Glutamatergic neuron (in vitro differentiated cells): ENCODE results near the gene EXPH5. TPM values are rescaled to one million over a fixed set of nuclear protein-coding genes. Genes with fewer than 3 reads are reported as not detected.

ENCODE experiments used
- DNase-seq: peaks from one replicate; pipeline ENCODE4 v3.0.0; 2022
- H3K27ac Mint-ChIP-seq: one replicate; pipeline ENCODE4 v1.8.0; 2020; ENCODE audit warnings: mild to moderate bottlenecking, mixed read lengths, inconsistent platforms; ENCODE audit not compliant: unreplicated experiment
- H3K27me3 Mint-ChIP-seq: one replicate; pipeline ENCODE4 v1.8.0; 2020; ENCODE audit warnings: mild to moderate bottlenecking, moderate library complexity, mixed read lengths, inconsistent platforms; ENCODE audit not compliant: unreplicated experiment
- H3K36me3 Mint-ChIP-seq: one replicate; pipeline ENCODE4 v1.8.0; 2020; ENCODE audit warnings: mild to moderate bottlenecking, mixed read lengths, inconsistent platforms; ENCODE audit not compliant: unreplicated experiment
- H3K4me1 Mint-ChIP-seq: one replicate; pipeline ENCODE4 v1.8.0; 2020; ENCODE audit warnings: mild to moderate bottlenecking, low read depth, mixed read lengths, inconsistent platforms; ENCODE audit not compliant: unreplicated experiment
- H3K4me3 Mint-ChIP-seq: one replicate; pipeline ENCODE4 v1.8.0; 2020; ENCODE audit warnings: mild to moderate bottlenecking, mixed read lengths, inconsistent platforms; ENCODE audit not compliant: unreplicated experiment
- H3K9me3 Mint-ChIP-seq: one replicate; pipeline ENCODE4 v1.8.0; 2020; ENCODE audit warnings: mild to moderate bottlenecking, moderate library complexity, mixed read lengths, inconsistent platforms; ENCODE audit not compliant: unreplicated experiment
- CTCF ChIP-seq: fragments of 200-600 bp; sonication (generic); IDR thresholded peaks from one replicate; pipeline ENCODE4 v1.5.0; 2021; ENCODE audit not compliant: partially characterized antibody, unreplicated experiment
- total RNA-seq: library from RNA; stranded (reverse); fragmentation: NEBNext Ultra II Directional; extraction: Animal tissue kit (Norgen Biotek cat#: 25700); gene quantifications from one replicate; pipeline ENCODE4 v1.2.1, GENCODE V29; 2021; ENCODE audit not compliant: unreplicated experiment

Gene EXPH5
- total RNA-seq, 1 donor from 2014 or later, result 0.44 TPM

DNA sequence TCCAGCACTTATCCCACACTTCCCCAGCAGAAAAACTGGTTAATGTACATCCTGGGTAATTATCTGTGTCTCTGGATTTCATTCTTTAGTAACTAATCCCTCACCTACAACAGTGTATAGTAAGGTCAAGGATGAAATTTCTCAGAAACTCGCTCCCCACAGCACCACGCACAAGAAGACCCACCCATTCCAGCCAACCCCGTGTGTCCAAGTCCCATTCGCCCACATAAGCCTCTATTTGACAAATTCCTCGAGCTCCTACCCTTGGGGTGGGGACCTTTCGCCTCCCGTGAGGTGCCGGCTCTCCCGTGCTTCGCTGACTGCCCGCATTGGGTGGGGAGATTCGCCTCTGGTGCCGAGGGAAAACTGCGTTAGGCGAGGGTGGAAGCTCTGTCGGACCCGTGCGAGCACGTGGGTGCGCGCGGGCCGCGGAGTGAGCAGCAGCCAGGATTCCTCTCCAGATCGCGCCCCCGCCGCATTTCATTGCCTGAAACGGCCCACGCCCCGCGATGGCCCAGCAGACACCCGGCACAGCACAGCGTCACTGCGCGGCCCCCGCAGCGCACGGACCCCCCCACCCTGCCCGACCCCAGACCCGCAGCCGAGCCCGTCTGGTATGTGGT is 866 bp downstream of the EXPH5 start:
- peaks cover 6% of the 10 kb centered on the region for H3K4me1 Mint-ChIP-seq
- H3K27ac Mint-ChIP-seq, result no peak overlapping the region
- DNase-seq, result peak; percentile 37
- peaks cover 2% of the 10 kb centered on the region for H3K27me3 Mint-ChIP-seq
- peaks cover 6% of the 10 kb centered on the region for H3K9me3 Mint-ChIP-seq
- peak overlapping the region; percentile 95 for H3K4me3 Mint-ChIP-seq
- no peak for TF ChIP-seq CTCF
- no peaks in the 10 kb centered on the region for H3K36me3 Mint-ChIP-seq

DNA sequence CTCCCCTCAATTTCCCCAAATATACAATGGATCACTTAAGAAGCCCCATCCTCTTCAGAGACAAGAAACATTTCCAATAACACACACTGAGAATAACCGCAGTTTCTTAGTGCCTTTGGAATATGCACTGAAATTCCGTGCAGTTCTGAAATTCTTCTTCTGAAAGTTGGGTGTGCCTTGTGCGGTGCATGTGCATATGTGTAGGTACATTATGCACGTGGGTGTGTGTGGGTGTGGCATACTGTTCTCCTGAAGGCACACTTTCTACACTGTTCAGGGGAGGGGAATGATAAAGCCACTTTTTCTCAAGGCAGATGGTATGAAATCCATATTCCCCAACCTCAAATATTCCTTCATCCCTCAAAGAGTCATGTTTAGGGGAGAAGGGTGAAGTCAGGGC is 1.7 kb downstream of the EXPH5 start:
- DNase-seq, result no peak
- H3K4me3 Mint-ChIP-seq, result peak overlapping the region; percentile 95
- no peak for TF ChIP-seq CTCF
- H3K36me3 Mint-ChIP-seq, result no peaks in the 10 kb centered on the region
- H3K27me3 Mint-ChIP-seq, result peaks cover 2% of the 10 kb centered on the region
- H3K4me1 Mint-ChIP-seq, result peaks cover 6% of the 10 kb centered on the region
- no peak overlapping the region for H3K27ac Mint-ChIP-seq
- peaks cover 6% of the 10 kb centered on the region for H3K9me3 Mint-ChIP-seq

DNA sequence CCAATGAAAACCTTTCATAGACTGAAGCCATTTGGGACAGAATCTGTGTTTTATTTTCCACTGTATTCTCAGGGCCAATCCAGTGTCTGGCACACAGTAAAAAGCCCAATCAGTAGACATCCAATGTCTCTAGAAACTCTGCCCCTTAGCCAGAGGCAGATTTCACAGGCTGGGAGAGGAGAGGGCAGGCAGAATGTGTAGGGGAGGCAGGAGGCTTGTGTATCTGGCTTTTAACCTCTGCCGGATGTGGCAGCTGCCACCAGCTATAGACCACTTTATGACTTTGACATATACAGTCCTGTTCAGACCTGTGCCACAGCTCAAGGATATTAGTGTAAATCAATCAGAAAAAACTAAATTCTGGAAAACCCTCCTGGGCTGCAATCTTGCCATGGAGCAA is 4.4 kb downstream of the EXPH5 start:
- DNase-seq, result no peak
- Mint-ChIP-seq H3K27me3 (peaks cover 2% of the 10 kb centered on the region), H3K4me3 (no peak overlapping the region), H3K27ac (no peak overlapping the region), H3K36me3 (no peaks in the 10 kb centered on the region), H3K9me3 (peaks cover 6% of the 10 kb centered on the region), H3K4me1 (peaks cover 6% of the 10 kb centered on the region)
- TF ChIP-seq CTCF, result no peak

DNA sequence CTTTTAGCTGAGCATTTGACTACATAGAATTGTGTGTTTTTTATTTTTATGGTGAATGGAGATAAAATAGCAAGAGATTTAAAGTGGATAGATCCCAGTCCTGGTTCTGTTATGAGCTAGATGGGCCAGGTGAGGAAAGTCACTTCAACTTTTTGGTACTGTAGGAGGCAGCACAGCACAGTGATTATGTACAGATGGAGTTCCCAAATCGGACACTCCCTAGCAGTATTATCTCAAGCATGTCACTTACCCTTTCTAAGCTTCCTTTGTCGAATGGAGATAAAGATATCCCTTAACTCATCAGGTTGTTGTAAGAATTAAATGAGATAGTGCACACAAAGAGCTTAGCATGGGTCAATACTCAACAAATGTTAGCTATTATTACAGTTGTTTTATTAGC is 5.3 kb downstream of the EXPH5 start:
- Mint-ChIP-seq H3K4me1 (peaks cover 3% of the 10 kb centered on the region), H3K4me3 (no peak overlapping the region), H3K27me3 (peaks cover 2% of the 10 kb centered on the region), H3K9me3 (peaks cover 5% of the 10 kb centered on the region), H3K36me3 (no peaks in the 10 kb centered on the region), H3K27ac (no peak overlapping the region)
- DNase-seq, result no peak
- no peak for TF ChIP-seq CTCF

DNA sequence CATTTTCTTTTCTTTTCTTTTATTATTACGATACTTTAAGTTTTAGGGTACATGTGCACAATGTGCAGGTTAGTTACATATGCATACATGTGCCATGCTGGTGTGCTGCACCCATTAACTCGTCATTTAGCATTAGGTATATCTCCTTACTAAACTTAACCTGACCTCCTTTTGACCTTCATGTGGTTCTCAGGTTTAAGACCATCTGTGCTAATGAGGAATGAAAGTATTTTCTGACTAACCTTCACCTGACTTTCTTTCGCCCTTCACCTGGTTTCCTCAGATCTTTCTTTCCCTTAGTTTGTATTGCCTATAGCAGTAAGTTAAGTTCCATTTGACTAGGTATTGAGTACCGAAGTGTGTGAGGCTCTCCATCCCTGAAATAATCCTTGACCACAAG is 6.5 kb downstream of the EXPH5 start:
- Mint-ChIP-seq H3K36me3 (no peaks in the 10 kb centered on the region), H3K4me3 (no peak overlapping the region), H3K9me3 (no peaks in the 10 kb centered on the region), H3K4me1 (no peaks in the 10 kb centered on the region), H3K27ac (no peak overlapping the region), H3K27me3 (peaks cover 2% of the 10 kb centered on the region)
- no peak for TF ChIP-seq CTCF
- DNase-seq, result no peak
